HCT116 (cell line): Measurements from ENCODE around the gene MEIS1.

Experiments used
- EZH2 ChIP-seq: fragments of 200-600 bp; sonication (generic); IDR thresholded peaks from 2 replicates; pipeline ENCODE4 v1.6.1; 2017; ENCODE audit warnings: antibody characterized with exemption, mixed run types
- POLR2AphosphoS5 ChIP-seq: IDR thresholded peaks from 2 replicates; pipeline ENCODE4 v1.6.1; 2011; ENCODE audit warnings: mild to moderate bottlenecking, low read depth, low read length, moderate library complexity

DNA sequence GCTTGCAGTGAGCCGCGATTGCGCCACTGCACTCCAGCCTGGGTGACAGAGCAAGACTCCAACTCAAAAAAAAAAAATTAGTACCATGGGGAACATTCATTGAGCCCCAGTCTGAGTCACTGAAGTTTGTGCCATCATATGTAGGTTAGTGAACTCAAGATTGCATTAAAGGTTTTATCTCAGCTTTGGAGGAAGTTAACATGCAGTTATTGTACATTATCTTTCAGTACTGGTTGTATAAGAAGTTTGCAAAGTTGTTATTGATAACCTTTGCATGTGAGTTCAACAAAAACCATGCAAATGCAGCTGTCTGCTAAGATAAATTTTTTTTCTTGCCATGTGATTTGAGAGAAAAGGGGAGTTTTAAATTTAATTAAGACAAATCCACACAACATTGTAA lies 95.7 kb downstream of the MEIS1 start:
- TF ChIP-seq EZH2 (no peak), POLR2AphosphoS5 (no peak)
